ENCODE data around the gene RAB6B.
A peak's percentile ranks its signal among the peaks of the same experiment; 100 is the strongest.

Gene RAB6B

DNA sequence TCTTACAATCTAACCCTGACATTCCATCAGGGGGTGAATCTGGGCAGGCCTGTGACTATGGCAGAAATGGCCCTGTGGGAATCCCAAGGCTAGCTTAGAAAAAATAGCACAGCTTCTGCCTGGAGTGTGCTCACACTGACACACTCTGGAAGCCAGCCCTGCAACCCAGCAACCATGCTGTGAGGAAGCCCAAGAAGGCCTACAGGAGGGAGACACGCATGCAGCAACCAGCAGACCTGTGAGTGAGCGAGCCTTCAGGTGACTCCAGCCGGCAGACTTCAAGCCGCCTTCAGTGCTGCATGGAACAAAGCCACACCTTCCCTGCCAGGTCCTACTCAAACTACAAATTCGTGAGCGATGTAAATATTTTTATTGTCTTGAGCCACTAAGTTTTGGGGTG lies 26.1 kb downstream of the RAB6B start:
- no peak for DNase-seq (ENCODE audit: low read depth)
- TF ChIP-seq, protein P1, sequence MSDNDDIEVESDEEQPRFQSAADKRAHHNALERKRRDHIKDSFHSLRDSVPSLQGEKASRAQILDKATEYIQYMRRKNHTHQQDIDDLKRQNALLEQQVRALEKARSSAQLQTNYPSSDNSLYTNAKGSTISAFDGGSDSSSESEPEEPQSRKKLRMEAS (IDR thresholded peaks at IDR 0.05; ENCODE audit: low read depth, low read length) = no peak
- TF ChIP-seq MYC (IDR thresholded peaks at IDR 0.05; ENCODE audit: low read depth, low read length) (no peak), POLR2A (IDR thresholded peaks at IDR 0.05; ENCODE audit: extremely low read depth, insufficient read length) (no peak)
- TF ChIP-seq, protein P2, sequence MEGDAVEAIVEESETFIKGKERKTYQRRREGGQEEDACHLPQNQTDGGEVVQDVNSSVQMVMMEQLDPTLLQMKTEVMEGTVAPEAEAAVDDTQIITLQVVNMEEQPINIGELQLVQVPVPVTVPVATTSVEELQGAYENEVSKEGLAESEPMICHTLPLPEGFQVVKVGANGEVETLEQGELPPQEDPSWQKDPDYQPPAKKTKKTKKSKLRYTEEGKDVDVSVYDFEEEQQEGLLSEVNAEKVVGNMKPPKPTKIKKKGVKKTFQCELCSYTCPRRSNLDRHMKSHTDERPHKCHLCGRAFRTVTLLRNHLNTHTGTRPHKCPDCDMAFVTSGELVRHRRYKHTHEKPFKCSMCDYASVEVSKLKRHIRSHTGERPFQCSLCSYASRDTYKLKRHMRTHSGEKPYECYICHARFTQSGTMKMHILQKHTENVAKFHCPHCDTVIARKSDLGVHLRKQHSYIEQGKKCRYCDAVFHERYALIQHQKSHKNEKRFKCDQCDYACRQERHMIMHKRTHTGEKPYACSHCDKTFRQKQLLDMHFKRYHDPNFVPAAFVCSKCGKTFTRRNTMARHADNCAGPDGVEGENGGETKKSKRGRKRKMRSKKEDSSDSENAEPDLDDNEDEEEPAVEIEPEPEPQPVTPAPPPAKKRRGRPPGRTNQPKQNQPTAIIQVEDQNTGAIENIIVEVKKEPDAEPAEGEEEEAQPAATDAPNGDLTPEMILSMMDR (IDR thresholded peaks at IDR 0.05; ENCODE audit: low read depth, low read length) = no peak
- H3K4me3 ChIP-seq (ENCODE audit: low read depth, low read length) = no peak overlapping the region

GRCh38 chr3:133868758-133869475 lies 26.8 kb downstream of the RAB6B start:
- no peak overlapping the region for H3K4me3 ChIP-seq (ENCODE audit: low read depth, low read length)
- TF ChIP-seq MYC (IDR thresholded peaks at IDR 0.05; ENCODE audit: low read depth, low read length) = no peak
- TF ChIP-seq, protein P1 (IDR thresholded peaks at IDR 0.05; ENCODE audit: low read depth, low read length) = no peak
- TF ChIP-seq, protein P2 (IDR thresholded peaks at IDR 0.05; ENCODE audit: low read depth, low read length) = no peak
- no peak for TF ChIP-seq POLR2A (IDR thresholded peaks at IDR 0.05; ENCODE audit: extremely low read depth, insufficient read length)
- no peak for DNase-seq (ENCODE audit: low read depth)

- no peak for DNase-seq (ENCODE audit: low read depth)
- TF ChIP-seq POLR2A (IDR thresholded peaks at IDR 0.05; ENCODE audit: extremely low read depth, insufficient read length) = no peak
- no peak for TF ChIP-seq MYC (IDR thresholded peaks at IDR 0.05; ENCODE audit: low read depth, low read length)
- TF ChIP-seq, protein P1 (IDR thresholded peaks at IDR 0.05; ENCODE audit: low read depth, low read length) = no peak
- TF ChIP-seq, protein P2 (IDR thresholded peaks at IDR 0.05; ENCODE audit: low read depth, low read length) = no peak
- H3K4me3 ChIP-seq (ENCODE audit: low read depth, low read length) = no peak overlapping the region
Observed at GRCh38 chr3:133868186-133868585, 27.5 kb downstream of the RAB6B start.

- no peak for DNase-seq (ENCODE audit: low read depth)
- TF ChIP-seq MYC (IDR thresholded peaks at IDR 0.05; ENCODE audit: low read depth, low read length) = no peak
- TF ChIP-seq, protein P1 (IDR thresholded peaks at IDR 0.05; ENCODE audit: low read depth, low read length) = no peak
- TF ChIP-seq, protein P2 (IDR thresholded peaks at IDR 0.05; ENCODE audit: low read depth, low read length) = no peak
- no peak for TF ChIP-seq POLR2A (IDR thresholded peaks at IDR 0.05; ENCODE audit: extremely low read depth, insufficient read length)
- no peak overlapping the region for H3K4me3 ChIP-seq (ENCODE audit: low read depth, low read length)
Observed at GRCh38 chr3:133866141-133866540, 29.5 kb downstream of the RAB6B start.

- no peak for TF ChIP-seq POLR2A (IDR thresholded peaks at IDR 0.05; ENCODE audit: extremely low read depth, insufficient read length)
- no peak for TF ChIP-seq MYC (IDR thresholded peaks at IDR 0.05; ENCODE audit: low read depth, low read length)
- TF ChIP-seq, protein P2 (IDR thresholded peaks at IDR 0.05; ENCODE audit: low read depth, low read length) = peak; percentile 12
- no peak for DNase-seq (ENCODE audit: low read depth)
- no peak overlapping the region for H3K4me3 ChIP-seq (ENCODE audit: low read depth, low read length)
Observed at GRCh38 chr3:133865136-133865855, 30.4 kb downstream of the RAB6B start.

Measured in NB4 (cell line).